Daoy (cell line): ENCODE results near the gene TBXAS1. TPM values are rescaled to one million over a fixed set of nuclear protein-coding genes. Genes with fewer than 3 reads are reported as not detected.

Experiments used
- DNase-seq: peaks from one replicate; pipeline ENCODE4 v3.0.0-alpha.2; 2015; ENCODE audit warnings: low read depth
- total RNA-seq: library from RNA; depleted of rRNA; stranded (reverse); fragments of >200 nt; shearing (Covaris generic); gene quantifications from 2 replicates; pipeline ENCODE4 v1.2.3, GENCODE V29; 2014

TBXAS1 gene
- total RNA-seq, 1 experiment from 2014 or later: 6.3 TPM

GRCh38 chr7:139946533-139946932 is 117.5 kb downstream of the TBXAS1 start:
- DNase-seq: no peak

GRCh38 chr7:139947021-139947420 is 118.0 kb downstream of the TBXAS1 start:
- DNase-seq: no peak

GRCh38 chr7:139948167-139948566 is 119.1 kb downstream of the TBXAS1 start:
- DNase-seq: no peak

- DNase-seq: no peak
These were observed 119.7 kb downstream of the TBXAS1 start for GRCh38 chr7:139948587-139949335.

GRCh38 chr7:139949629-139950028 is 120.6 kb downstream of the TBXAS1 start:
- DNase-seq: no peak

- DNase-seq: no peak
These were observed 121.9 kb downstream of the TBXAS1 start for GRCh38 chr7:139950881-139951525.

GRCh38 chr7:139953229-139953628 is 124.2 kb downstream of the TBXAS1 start:
- DNase-seq: no peak

GRCh38 chr7:139955109-139955820 is 126.2 kb downstream of the TBXAS1 start:
- no peak for DNase-seq

- DNase-seq: no peak
These were observed 129.7 kb downstream of the TBXAS1 start for GRCh38 chr7:139958599-139959284.

GRCh38 chr7:139959285-139959628 is 130.2 kb downstream of the TBXAS1 start:
- no peak for DNase-seq

- DNase-seq: no peak
These were observed 130.7 kb downstream of the TBXAS1 start for GRCh38 chr7:139959718-139960117.

- DNase-seq: peak; percentile 15
These were observed 131.1 kb downstream of the TBXAS1 start for GRCh38 chr7:139960157-139960556.

- DNase-seq: no peak
These were observed 137.0 kb downstream of the TBXAS1 start for GRCh38 chr7:139965942-139966628.

- no peak for DNase-seq
These were observed 137.9 kb downstream of the TBXAS1 start for GRCh38 chr7:139966949-139967348.

- no peak for DNase-seq
These were observed 139.9 kb downstream of the TBXAS1 start for GRCh38 chr7:139968931-139969330.

GRCh38 chr7:139972029-139972428 is 143.0 kb downstream of the TBXAS1 start:
- DNase-seq: no peak

- DNase-seq: no peak
These were observed 144.3 kb downstream of the TBXAS1 start for GRCh38 chr7:139973101-139974050.

GRCh38 chr7:139974179-139974811 is 145.2 kb downstream of the TBXAS1 start:
- no peak for DNase-seq

GRCh38 chr7:139976055-139976837 is 147.2 kb downstream of the TBXAS1 start:
- DNase-seq: no peak
